Colon (tissue), 2 donors: ENCODE results near the gene ERC1.
A peak's percentile ranks its signal among the peaks of the same experiment; 100 is the strongest.
"Not testable (repeated sequence)": the region's sequence is repeated elsewhere in the genome, so short reads cannot be mapped to it uniquely, and the experiment has no call there.

ENCODE experiments used
- FAIRE-seq: peaks from 2 replicates; lab custom pipeline; 2012; peaks lifted over from hg19 to GRCh38; lab: Jason Lieb, UNC
- donor health status: control.
- donor health status: control.

The ERC1 gene

DNA sequence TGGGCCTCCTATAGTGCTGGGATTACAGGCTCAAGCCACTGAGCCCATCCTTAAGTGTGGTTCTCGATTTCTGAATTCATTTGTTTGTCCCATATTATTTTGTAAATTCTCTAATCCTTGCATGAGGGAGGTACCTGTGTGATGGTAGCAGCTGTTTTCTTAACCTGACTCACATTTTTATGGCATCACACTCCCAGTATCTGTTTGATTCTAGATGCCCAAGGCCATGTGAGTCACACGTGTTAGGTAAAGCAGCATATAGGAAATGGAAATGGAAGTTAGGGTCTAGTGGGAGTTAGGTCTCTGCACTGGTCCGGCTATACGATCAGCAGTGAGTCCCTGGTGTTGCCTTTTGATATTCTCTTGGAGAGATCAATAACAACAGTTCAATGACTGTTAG lies 198.1 kb downstream of the ERC1 start:
- no peak for FAIRE-seq

DNA sequence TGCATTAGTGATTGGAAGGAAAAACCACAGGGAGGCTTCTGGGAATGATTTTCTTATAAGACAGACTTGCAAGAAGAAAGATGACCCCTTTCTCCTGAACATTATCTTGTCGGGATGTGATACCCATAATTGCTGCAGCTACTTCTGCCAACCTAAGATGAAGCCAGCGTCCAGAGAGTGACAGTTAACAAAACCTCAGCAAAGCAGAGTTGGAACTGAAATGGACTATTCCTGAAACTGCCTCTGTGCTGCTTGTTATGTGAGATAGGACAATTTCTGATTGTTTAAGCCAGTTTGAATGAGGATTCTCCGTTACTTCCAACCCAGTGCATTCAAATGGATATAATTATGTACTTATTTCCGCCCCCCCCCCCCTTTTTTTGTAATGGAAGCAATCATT lies 204.5 kb downstream of the ERC1 start:
- no peak for FAIRE-seq

DNA sequence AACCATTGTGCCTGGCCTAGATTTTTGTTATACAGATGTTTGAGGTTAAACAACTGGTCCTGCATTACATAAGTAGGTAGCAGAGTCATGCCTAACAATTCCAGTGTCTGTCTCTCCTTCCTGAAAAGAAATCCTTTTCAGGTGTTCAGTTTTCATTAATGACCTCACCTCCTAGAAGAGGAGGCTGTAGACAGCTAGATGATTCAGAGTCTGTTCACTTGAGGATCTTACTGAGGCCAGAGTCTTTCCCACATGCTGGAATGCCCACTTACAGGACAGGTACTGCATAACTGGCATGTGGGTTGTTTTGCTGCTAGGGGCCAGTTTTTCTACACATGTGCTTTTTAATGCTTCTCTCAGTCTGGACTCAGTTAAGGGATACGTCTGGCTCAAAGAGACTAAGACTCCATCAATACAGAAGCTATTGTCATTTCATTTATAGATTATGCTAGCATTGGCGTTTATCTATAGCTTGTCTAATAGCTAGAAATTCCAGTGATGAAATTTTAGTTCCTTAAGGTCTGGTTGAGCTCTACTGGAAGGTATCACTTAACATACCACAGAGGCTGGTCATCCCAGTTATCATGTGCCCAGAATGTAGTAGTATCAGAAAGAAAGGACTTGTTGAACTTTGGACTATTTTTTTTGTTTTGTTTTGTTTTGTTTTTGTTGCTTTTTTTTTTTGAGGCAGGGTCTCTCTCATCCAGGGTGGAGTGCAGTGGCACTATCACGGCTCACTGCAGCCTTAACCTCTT lies 206.4 kb downstream of the ERC1 start:
- FAIRE-seq: no peak

DNA sequence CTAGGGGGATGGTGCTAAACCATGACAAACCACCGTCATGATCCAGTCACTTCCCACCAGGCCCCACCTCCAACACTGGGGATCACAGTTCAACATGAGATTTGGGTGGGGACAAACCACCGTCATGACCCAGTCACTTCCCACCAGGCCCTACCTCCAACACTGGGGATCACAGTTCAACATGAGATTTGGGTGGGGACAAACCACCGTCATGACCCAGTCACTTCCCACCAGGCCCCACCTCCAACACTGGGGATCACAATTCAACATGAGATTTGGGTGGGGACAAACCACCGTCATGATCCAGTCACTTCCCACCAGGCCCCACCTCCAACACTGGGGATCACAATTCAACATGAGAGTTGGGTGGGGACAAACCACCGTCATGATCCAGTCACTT lies 207.8 kb downstream of the ERC1 start:
- not testable (repeated sequence) for FAIRE-seq

DNA sequence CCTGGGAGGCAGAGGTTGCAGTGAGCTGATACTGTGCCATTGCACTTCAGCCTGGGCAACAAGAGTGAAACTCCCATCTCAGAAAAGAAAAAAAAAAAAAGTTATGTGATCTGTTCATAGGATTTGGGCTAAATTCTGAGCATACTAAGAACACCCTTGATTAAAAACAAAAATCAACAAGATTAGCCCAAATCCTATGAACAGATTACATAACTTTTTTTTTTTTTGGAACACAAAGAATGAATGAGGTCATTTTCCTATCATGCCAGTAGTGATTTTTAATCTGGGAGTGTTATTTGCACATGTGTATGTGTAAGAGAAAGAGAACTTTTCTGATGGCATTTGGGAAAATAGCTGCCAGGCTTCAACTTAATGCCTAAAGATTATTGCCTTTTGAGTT lies 208.7 kb downstream of the ERC1 start:
- FAIRE-seq: no peak

DNA sequence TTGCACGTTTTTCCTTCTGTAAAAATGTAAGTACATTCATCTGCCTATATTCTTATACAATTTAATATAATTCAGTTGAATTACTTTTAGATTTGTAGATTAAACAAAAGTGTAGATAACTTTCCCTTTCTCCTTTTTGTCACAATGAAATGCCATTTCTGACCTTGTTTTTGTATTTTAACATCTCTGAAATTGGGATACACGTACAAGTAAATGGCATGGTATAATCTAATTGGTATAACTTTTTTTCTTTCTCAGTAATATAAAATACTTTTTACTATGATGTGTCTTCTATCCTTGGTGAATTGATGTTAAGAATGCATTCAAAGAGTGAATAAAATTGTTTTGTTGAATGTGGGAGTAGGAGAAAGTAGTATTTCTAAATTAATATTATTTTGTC lies 210.0 kb downstream of the ERC1 start:
- FAIRE-seq: peak; percentile 33

DNA sequence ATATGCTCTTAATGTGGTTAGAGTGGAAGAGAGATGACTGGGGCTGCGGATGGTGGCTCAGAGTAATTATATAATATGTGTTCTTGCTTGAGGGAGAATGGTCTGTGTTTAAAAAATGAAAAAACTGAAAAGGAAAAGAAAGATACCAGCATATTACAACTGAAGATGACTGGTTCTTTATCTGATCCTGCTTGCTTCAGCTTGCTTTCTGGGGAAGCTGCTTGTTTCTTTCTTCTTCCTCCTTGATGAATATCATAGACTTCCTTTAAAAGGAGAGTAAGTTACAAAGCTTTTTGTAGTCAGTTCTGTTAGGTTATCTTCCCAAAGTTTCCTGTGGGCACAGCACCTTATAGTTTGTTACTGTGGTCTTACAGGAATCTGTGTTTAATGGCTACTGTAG lies 210.9 kb downstream of the ERC1 start:
- no peak for FAIRE-seq

DNA sequence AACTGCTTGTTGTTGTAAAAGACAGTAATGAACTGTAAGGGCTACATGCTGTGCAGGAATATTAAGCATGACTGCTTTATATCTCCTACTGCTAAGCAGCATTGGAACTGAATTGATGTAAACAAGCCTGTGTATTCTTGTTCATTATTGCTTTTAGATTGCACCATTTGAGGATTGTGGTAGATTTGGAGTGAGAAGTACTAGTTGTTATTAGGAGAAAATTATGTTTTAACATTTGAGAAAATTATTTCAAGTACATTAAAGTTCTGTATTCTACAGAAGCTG lies 212.7 kb downstream of the ERC1 start:
- no peak for FAIRE-seq

DNA sequence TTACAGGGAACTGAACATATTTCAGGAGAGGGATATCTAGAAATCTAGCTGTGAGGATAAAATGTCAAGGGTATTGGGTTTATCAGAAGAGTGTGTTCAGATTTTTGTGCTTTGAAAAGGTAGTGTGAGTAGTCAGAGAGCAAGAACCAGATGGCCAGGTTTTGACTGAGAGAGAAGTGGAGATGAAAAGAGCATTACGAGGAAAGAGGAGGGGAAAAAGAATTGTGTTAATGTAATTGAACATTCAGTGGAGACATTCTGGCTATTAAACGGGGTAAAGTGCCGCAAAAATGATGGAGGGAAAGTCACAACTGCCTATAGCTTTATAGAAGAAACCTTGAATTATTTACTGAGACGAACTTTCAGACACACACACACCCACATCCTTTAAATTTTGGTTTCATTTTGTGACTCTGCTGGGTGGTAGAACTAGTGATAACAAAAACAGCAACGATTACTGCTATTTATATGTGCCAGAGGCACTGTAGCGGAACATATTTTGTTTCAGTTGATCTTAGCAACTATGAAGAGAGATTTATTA lies 213.6 kb downstream of the ERC1 start:
- no peak for FAIRE-seq

DNA sequence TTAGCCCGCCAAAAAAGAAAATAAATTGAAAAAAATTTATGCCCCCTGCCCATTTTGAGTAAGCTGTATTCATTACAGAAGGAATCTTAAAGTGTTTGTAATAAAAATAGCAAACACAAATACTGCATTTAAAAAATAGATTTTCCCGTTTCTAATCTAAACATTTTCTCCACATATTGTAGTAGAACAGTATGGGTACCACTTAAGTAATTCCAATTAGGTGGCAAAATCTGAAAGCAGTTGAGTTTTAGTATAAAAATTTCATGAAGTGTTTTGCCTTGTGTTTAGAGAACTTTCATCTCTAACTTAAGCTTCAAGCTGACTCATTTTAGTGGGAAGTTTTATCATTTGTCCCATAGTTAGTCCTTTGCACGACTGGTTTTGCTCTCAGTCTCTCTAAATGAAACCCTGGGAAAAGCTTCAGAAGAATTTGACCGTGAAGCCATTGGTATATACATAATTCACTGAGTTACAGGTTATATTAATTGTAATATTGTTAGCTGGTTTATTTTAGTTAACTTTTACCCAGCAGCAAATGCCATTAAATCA lies 214.6 kb downstream of the ERC1 start:
- no peak for FAIRE-seq

DNA sequence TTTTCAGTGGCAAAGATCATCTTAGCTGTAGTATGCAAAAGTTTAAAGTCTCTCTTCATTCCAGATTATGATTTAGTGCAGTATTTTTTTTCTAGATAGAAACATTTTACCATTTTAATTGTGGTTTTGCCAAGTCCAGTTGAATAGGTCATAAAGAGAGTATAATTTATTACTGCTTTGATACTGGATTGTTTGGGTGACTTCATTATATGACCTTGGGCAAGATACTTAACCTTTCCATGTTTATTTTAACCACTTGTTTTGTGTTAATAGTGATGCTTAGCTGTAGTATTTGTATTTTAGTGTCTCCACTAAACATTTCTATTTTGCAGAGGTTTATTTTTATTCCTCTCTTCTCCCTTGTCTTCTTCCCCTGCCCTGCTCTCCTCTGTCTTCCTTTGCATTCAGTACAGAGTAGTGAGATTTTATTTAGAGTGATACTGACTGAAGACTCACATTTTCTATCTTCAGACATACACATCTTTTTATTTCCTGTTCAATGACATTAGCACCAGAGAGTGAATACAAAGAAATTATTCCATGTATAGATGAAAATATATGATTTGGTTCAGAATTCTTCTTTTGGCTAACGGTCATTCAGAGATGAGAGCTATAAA lies 215.2 kb downstream of the ERC1 start:
- FAIRE-seq: peak; percentile 43

DNA sequence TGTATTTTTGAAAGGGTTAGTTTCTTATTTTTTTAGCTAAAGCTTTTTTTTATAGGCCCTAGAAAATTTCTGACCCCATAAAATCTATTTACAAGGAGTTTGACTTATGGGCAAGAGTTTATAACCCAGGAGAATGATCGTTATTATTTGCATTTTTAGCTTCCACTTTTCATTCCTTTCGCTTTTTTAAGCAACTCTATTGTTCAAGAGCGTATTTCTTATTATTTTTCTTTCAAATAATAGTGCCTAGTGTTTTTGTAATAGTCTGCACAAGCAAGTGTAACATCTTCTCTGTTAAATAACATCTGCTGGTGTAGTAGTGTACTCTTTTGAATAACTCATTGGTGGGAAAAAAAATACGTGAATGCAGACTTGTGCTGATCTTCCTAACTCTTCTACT lies 216.3 kb downstream of the ERC1 start:
- FAIRE-seq: no peak

DNA sequence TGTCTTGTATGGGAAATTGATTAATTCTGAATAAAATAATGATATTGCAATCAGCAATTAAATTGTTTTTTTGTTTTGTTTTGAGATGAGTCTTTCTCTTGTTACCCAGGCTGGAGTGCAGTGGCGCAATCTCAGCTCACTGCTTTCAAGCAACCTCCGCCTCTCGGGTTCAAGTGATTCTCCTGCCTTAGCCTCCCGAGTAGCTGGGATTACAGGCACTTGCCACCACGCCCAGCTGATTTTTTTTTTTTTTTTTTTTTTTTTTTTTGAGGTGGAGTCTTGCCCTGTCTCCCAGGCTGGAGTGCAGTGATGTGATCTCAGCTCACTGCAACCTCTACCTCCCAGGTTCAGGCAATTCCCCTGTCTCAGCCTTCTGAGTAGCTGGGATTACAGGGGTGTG lies 217.7 kb downstream of the ERC1 start:
- FAIRE-seq: not testable (repeated sequence)

DNA sequence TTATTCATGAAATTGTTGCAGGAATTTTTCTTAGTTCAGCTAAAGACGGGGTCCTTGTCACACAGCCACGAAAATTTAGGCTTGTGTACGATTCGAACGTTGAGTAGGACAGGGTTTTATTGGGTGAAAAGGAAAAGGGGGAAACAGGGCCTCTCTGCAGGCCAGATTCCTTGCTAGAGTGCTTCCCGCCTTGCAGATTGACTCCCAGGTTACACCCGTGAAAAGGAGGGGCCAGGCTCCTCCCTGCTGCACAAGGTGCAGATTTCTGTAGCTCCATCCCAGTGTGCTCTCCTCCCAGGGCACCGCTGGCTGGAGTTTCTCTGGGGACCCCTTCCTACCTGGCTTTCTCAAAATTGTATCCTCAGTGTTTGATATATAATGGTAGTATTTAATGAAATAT lies 221.5 kb downstream of the ERC1 start:
- no peak for FAIRE-seq

DNA sequence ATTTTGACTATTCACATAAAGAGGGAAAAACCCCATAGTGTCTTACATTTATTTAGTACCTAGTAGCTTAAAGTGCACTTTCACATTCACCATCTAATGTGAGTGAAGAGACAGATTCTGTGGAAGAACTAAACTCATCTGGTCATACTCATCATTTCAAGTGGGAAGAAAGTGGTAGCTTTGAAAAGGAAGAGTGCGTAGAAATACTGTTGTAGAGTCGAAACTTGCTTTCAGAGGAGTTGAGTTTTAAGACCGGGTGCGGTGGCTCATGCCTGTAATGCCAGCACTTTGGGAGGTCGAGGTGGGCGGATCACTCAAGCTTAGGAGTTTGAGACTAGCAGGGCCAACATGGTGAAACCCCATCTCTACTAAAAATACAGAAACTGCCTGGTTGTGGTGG lies 222.2 kb downstream of the ERC1 start:
- no peak for FAIRE-seq

DNA sequence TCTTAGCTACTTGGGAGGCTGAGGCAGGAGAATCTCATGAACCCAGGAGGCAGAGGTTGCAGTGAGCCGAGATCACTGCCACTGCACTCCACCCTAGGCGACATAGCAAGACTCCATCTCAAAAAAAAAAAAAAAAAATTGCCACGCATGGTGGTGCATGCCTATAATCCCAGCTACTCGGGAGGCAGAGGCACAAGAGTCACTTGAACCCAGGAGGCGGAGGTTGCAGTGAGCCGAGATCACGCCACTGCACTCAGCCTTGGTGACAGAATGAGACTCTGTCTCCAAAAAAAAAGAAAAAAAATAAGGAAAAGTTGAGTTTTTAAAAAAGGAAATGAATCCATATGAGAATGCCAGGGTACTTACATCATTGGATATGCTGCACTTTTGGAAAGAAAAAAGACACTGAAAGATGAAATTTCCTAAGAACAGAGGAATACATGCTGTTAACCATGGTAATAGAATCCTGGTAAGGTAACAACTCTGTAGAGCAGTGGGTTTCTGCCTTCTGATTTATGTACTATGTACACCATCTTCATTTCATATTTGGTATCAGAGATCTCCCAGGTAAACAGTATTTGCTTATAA lies 222.7 kb downstream of the ERC1 start:
- no peak for FAIRE-seq

DNA sequence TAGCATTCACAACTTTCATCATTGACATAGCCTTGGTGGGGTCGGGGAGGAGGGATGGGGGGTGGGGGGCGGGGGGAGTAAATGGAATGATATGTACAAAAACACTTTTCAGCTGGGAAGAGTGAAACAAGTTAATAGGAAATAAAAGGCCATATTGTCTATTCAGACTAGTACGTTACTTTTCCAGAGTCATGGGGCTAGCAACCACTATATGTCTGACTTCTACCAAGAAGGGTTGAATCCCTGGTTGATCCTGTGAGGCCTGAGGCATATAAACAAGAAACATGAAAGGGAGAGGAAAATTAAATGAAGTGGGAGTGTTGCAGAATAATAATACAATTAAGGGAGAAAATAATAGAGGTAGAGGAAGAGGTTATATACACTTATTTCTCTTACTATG lies 225.5 kb downstream of the ERC1 start:
- no peak for FAIRE-seq

DNA sequence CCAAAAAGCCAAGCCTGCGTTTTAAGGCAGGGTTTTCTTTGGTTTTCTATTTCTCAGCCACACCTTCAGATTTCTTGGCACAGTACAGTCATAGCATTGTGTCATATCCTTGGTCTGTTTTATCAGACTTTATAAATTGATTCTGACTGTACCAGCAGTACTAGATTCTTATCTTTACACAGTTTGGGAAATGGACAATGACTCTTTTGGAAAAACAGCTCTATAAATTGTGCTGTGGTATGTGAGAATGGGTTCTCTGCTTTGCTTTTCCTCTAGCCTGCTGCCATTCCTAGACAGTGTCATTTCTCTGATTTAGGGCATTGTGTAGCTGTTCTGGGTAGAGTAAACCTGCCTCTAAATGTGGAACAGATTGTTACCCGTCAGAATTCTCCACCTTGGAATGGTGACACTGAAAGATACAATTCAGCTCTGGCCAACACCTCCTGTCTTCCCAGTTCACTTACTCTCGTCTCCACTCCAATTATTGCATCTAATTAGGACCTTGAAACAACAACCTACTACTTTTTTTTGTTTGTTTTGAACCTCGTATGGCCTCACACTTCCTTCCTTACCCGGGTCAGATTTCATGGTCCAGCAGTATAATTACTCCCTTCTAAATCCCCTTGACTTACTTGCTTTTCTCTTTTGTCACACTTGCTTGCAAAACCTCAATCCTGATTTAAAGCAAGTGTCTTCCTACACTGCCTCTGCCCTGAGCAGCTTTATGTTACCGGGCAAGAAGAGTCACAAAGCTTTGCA lies 226.3 kb downstream of the ERC1 start:
- FAIRE-seq: peak; percentile 76

DNA sequence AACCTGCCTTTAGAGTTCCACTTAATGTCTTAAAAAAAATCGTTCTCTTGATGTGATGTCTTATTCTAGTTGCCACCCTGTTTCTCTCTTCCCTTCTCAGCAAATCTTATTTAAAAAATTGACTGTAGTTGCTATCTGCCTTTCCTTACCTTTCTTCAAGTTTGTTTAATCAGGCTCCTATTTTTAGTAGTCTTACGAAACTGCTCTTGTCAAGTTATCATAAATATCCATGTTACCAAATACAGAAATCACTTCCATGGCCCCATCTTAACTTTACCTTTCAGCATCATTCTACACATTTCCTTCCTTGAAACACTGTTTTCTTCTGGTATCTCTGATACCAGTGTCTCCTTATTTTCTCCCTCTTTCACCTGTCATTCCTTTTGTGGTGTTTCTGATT lies 227.3 kb downstream of the ERC1 start:
- no peak for FAIRE-seq

DNA sequence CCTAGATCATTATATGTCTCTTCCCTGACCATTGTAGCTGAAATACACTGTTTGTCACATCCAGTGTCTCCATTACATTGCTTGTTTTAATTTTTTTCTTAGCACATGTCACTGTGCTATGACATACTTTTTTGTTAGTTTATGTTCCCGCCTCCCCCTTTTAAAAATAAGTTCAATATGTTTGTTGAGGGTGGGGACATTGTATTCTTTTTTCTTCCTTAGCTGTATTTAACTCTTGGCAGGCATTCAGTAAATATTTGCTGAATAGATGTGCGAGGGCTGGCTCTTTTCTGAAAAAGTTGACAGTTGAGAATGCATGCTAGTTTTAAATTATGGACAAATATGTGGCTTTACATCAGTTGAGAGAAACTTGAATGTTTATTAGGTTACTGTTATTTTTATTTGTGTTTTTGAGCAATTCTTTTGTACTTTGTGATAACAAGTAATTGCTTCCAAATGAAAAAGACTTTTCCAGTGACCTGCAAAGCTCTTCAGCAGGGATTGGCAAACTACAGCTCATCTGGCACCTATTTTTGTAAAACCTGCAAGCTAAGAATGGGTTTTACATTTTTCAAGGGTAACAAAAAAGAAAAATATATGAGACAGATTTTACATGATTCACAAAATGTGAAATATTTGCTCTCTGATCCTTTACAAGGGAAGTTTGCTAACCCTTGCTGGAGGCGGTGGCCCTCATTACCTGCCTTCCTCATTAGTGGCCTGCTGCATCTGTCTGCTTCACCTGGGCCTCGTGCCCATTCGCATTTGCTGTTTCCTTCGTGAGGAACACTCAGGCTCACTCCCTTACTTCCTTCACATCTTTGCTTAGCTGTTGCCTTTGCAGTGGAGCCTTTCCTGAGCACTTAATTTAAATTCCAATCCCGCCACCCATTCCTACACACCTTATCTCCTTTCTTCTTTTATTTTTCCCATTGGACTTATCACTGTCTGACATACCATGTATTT lies 229.4 kb downstream of the ERC1 start:
- no peak for FAIRE-seq

DNA sequence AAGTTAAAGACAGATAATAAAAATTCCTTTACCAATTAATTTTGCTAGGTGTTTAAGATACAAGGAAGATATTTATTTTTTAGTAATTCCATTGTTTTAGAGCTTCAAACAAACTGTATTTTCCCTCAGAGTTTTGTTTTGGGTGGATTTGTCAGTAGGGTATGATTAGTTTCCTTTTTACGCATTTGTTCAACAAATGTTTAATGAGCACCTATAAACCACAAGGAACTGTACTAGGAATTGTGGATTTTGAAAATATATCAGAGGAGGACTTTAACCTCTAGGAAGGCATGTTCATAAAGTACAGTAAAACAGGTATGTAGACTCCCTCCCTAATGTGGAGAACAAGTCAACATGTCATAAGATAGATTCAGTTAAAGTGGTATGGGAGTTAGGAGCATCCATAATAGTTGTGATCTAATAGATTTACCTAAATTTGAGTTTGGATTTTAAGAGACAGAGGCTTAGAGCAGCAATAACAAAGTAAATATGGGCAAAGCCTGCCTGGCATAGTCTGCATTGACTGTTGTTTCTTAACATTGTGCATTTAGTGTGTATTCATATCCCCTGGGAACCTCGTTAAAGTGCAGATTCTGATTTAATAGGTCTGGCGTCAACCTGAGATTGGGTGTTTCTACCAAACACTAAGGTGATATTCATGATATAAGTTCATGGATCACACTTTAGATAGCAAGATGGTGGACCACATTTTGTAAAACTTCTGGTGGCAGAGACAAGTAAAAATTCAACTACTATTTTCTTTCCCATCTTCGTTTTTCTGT lies 232.0 kb downstream of the ERC1 start:
- FAIRE-seq: peak; percentile 83
